Adrenal gland (tissue), 5 donors: ENCODE results near the gene ITIH3.

ENCODE experiments used
- CTCF ChIP-seq, 6 experiments: fragments of 450-650 bp in 4 of 6; fragments of 200-600 bp in 2 of 6; sonication (generic) in 1 of 6; IDR thresholded peaks; 1 replicate in 5 of 6; 2 replicates in 1 of 6; pipeline versions ENCODE4 v1.5.1 to v1.8.0; 2016 to 2021; ENCODE audit warnings: antibody characterized with exemption in 6 of 6, mild to moderate bottlenecking in 2 of 6, moderate library complexity in 1 of 6
- POLR2A ChIP-seq, 2 donors: fragments of 450-650 bp; IDR thresholded peaks; one replicate each; pipeline ENCODE4 v1.6.1; 2017; ENCODE audit warnings: antibody characterized with exemption in 2 of 2, mild to moderate bottlenecking in 2 of 2, moderate library complexity in 1 of 2
- donor health status: DM: no; HTN: no; CAD: no.

GRCh38 chr3:52790337-52790736 lies 4.3 kb upstream of the ITIH3 start:
- no peak for TF ChIP-seq CTCF (IDR thresholded peaks at IDR 0.05)
- no peak for TF ChIP-seq POLR2A (IDR thresholded peaks at IDR 0.05)
